Caki2 (cell line): ENCODE data around the gene PPP1R7. TPM values are rescaled to one million over a fixed set of nuclear protein-coding genes. Genes with fewer than 3 reads are reported as not detected.

Source experiments
- DNase-seq: peaks from one replicate; pipeline ENCODE4 v3.0.0-alpha.2; 2015; ENCODE audit warnings: low read depth
- in situ Hi-C: cut with HindIII; loops from 2 replicates; pipeline ENCODE4 v1.10.0; 2016; ENCODE audit warnings: low sequenced_read_pairs, low pct_unique_long_range_greater_than_20kb, mixed read lengths
- total RNA-seq: library from RNA; depleted of rRNA; stranded (reverse); fragments of >200 nt; shearing (Covaris generic); gene quantifications from 2 replicates; pipeline ENCODE4 v1.2.3, GENCODE V29; 2014; ENCODE audit warnings: low replicate concordance

The PPP1R7 gene
- total RNA-seq, 1 experiment from 2014 or later = 55.7 TPM

DNA sequence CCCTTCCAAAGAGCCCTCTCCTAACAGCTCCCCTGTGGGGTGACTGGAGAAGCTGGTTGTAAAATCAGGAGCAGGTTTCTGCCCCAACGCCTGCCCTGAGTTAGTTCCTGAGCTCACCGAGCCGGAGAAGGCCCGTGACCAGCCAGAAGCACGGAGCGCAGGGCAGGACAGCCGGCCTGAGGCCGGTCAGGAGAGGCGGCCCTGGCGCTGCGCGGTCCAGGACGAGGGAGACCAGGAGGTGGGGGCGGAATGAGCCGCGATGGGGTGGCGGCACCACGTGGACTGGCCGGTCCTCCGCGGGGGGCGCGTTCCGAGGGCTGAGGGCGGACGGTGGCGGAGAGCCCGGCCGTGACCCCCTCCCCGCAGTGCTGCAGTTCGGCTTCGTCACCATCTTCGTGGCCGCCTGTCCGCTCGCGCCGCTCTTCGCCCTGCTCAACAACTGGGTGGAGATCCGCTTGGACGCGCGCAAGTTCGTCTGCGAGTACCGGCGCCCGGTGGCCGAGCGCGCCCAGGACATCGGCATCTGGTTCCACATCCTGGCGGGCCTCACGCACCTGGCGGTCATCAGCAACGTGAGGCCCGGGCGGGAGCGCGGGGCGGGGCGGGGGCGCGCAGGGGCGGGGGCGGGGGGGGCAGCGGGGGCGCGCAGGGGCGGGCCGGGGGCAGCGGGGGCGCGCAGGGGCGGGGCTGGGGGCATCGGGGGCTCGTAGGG lies 67.2 kb downstream of the PPP1R7 start:
- peak; percentile 57 for DNase-seq
- in situ Hi-C loops = no loop called here

GRCh38 chr2:241218131-241219029 lies 68.1 kb downstream of the PPP1R7 start:
- peak; percentile 19 for DNase-seq
- in situ Hi-C loops = no loop called here

GRCh38 chr2:241219030-241219382 lies 68.7 kb downstream of the PPP1R7 start:
- in situ Hi-C loops = no loop called here
- no peak for DNase-seq

GRCh38 chr2:241219856-241220356 lies 69.6 kb downstream of the PPP1R7 start:
- DNase-seq = no peak
- in situ Hi-C loops = no loop called here

- DNase-seq = no peak
- in situ Hi-C loops = no loop called here
Observed at GRCh38 chr2:241223211-241224017, 73.1 kb downstream of the PPP1R7 start.

DNA sequence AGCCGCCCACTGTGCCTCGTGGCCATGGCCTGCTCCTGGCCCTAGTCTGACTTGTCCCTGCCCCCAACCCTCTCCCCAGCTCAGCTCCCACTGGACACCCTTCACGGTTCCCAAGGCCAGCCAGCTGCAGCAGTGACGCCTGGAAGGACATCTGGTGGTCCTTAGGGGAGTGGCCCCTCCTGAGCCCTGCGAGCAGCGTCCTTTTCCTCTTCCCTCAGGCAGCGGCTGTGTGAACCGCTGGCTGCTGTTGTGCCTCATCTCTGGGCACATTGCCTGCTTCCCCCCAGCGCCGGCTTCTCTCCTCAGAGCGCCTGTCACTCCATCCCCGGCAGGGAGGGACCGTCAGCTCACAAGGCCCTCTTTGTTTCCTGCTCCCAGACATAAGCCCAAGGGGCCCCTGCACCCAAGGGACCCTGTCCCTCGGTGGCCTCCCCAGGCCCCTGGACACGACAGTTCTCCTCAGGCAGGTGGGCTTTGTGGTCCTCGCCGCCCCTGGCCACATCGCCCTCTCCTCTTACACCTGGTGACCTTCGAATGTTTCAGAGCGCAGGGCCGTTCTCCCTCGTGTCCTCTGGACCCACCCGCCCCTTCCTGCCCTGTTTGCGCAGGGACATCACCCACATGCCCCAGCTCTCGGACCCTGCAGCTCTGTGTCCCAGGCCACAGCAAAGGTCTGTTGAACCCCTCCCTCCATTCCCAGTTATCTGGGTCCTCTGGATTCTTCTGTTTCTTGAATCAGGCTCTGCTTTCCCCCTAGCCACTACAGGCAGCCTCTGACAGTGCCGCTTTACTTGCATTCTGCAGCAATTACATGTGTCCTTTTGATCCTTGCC lies 74.0 kb downstream of the PPP1R7 start:
- no peak for DNase-seq
- in situ Hi-C loops = no loop called here

DNA sequence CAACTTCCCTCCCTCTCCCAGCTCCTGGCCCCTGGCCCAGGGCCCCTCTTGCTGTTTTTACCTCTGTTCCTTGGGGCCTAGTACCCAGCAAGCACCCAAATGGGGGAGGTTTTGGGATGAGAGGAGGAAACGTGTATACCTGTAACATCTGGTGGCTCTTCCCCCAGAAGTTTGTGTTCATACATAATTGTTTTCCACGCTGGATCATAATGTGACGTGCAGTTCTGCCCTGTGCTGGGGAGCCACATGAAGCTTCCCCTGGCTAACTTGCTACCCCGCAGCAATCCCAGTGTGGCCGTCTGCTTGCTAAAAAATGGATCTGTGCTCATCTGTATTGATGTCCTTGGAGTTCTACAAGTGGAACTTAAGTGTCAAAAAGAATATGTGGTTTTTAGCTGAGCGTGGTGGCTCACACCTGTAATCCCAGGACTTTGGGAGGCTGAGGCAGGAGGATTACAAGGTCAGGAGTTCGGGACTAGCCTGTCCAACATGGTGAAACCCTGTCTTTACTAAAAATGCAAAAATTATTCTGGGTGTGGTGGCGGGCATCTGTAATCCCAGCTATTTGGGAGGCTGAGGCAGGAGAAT lies 74.7 kb downstream of the PPP1R7 start:
- in situ Hi-C loops = no loop called here
- DNase-seq = no peak

GRCh38 chr2:241225545-241225944 lies 75.3 kb downstream of the PPP1R7 start:
- in situ Hi-C loops = no loop called here
- DNase-seq = no peak

DNA sequence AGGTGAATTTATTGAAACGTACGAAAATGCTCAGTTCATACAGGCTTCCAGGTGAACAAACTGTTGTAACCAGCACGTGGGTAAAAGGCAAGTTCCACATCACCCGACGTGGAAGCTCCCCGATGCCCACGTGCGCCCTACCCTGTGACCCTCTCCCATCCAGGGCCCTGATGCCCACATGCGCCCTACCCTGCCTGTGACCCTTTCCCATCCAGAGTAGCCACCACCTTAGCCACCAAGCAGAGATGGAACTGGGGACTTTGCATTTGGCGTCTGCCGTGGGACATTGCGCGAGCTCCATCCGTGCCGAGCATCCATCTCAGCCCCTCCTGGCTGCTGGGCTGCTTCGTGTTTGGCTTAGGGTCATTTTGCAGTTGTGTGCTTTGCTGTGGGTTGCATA lies 75.7 kb downstream of the PPP1R7 start:
- in situ Hi-C loops = no loop called here
- DNase-seq = no peak

DNA sequence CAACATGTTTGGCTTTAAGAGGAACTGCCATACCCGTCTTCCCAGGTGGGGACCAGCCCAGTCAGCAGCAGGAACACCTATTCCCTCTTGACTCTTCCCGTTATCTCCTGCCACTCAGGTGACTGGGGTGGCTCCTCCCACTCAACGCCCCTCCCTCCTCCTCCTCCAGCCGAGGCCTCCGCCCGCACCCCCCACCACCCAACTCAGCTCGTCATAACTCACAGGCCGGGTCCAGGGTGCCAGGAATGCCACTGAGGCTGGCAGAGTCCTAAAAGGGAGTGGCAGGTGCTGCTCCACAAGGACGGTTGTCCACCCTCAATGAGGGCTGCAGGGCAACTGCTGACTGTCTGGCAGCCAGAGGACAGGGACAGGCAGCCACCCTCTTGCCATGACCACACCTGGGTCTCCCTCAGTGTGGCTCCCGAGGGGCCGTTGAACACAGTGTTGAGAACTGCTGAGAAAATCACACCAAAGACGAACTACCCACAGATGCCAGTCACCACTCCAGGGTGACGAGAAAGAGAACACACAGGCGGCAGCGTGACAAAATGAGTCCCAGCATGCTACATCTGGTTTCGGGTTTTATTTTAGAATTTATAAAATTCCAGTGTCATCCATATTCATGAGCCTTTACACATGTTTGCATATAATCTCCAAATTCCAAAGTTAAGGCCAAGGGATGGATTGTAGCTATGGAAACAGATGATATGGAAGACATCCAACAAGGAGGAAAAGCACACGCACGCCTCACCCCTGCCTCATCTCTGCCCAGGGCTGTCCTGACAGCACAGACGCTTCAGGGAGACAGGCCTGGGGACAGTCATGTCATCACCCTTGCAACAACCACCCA lies 76.7 kb downstream of the PPP1R7 start:
- in situ Hi-C loops = no loop called here
- no peak for DNase-seq

- no peak for DNase-seq
- in situ Hi-C loops = no loop called here
Observed at GRCh38 chr2:241227594-241227993, 77.3 kb downstream of the PPP1R7 start.

- in situ Hi-C loops = no loop called here
- DNase-seq = no peak
Observed at GRCh38 chr2:241228081-241228859, 78.0 kb downstream of the PPP1R7 start.

- no peak for DNase-seq
- in situ Hi-C loops = no loop called here
Observed at GRCh38 chr2:241228860-241229516, 78.7 kb downstream of the PPP1R7 start.

- DNase-seq = no peak
- in situ Hi-C loops = no loop called here
Observed at GRCh38 chr2:241229563-241230401, 79.5 kb downstream of the PPP1R7 start.

DNA sequence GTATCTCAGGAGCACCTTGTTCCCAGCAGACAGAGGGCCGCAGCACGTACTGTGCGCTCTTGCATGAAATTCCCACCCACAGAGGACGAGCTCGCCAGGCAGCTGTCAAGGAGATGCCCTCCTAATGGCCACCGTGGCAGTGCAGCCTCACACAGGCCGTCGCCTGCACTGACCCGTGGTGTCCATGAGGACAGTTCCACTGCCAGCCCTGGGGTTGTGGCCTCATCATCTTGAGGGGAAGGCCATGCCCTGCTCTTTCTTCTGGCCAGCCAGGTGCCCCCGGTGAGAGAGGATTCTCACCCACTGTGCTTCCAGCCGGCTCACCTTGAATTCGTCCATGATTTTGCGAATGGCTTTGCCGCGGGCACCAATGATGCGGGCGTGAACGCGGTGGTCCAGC lies 80.2 kb downstream of the PPP1R7 start:
- no peak for DNase-seq
- in situ Hi-C loops = no loop called here
